Activated naive CD4-positive, alpha-beta T cell treated with anti-CD3 and anti-CD28 coated beads for 36 hours (primary cell): ENCODE results near the gene PCGF1. TPM values are rescaled to one million over a fixed set of nuclear protein-coding genes. Genes with fewer than 3 reads are reported as not detected.

ENCODE experiments used
- CTCF ChIA-PET: fragments of 350-600 bp; sonication (Branson Sonifier 250); formaldehyde crosslinking; loops from one replicate; lab custom pipeline; 2021; ENCODE audit warnings: antibody characterized with exemption; lab: Charles Lee
- DNase-seq: peaks from one replicate; pipeline ENCODE4 v3.0.0-alpha.2; 2020
- H3K27ac Mint-ChIP-seq: one replicate; pipeline ENCODE4 v1.8.0; 2021; ENCODE audit warnings: mild to moderate bottlenecking, mixed read lengths
- H3K27me3 Mint-ChIP-seq: one replicate; pipeline ENCODE4 v1.8.0; 2021; ENCODE audit warnings: low read depth, mixed read lengths
- H3K36me3 Mint-ChIP-seq: one replicate; pipeline ENCODE4 v1.8.0; 2021; ENCODE audit warnings: low read depth, mixed read lengths
- H3K4me1 Mint-ChIP-seq: one replicate; pipeline ENCODE4 v1.8.0; 2021; ENCODE audit warnings: low read depth, mixed read lengths
- H3K4me3 Mint-ChIP-seq: one replicate; pipeline ENCODE4 v1.8.0; 2021; ENCODE audit warnings: mild to moderate bottlenecking, moderate library complexity, mixed read lengths
- H3K9me3 Mint-ChIP-seq: one replicate; pipeline ENCODE4 v1.8.0; 2021; ENCODE audit warnings: mixed read lengths
- intact Hi-C: fragments of 100-400 bp; cut with micrococcal nuclease; formaldehyde crosslinking; loops from one replicate; pipeline ENCODE4 v1.15.1; 2023
- total RNA-seq, 2 experiments: library from RNA; stranded (reverse); gene quantifications; one replicate each; pipeline ENCODE4 v1.2.3, GENCODE V29; 2021

PCGF1 gene
- total RNA-seq, 2 experiments from 2014 or later = 21.1 to 24.4 TPM

DNA sequence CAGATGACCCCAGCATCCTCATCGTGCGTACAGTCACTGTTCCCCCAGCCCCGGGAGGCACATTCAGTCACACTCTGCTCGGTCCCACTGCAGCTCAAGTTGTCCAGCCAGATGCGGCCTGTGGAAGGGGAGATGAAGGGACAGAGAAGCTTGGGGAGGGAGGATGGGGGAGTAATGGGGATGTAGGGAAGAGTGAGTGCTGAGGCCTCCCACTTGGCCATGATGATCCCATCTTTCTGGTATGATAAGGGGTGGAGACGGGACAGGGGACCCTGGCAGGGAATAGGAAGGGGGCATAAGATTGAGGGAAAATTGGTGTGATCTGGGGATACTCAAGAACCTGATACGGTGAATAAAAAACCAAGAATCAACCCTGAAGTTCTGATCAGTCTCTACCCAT, 42.7 kb upstream of the PCGF1 start:
- Mint-ChIP-seq H3K27ac (no peak overlapping the region), H3K4me1 (peaks cover 7% of the 10 kb centered on the region), H3K36me3 (peaks cover 1% of the 10 kb centered on the region), H3K4me3 (peak overlapping the region; percentile 13), H3K27me3 (peaks cover 34% of the 10 kb centered on the region), H3K9me3 (no peaks in the 10 kb centered on the region)
- CTCF ChIA-PET = interaction anchor here (0.9 to 1.2 kb wide), 3 partner anchors 18 to 38 kb away, joined by 3 to 8 read pairs (median 3); no protein-coding TSS in a partner anchor
- no peak for DNase-seq
- intact Hi-C loops = no loop called here

- Mint-ChIP-seq H3K36me3 (peaks cover 1% of the 10 kb centered on the region), H3K27ac (no peak overlapping the region), H3K4me3 (peak overlapping the region; percentile 62), H3K9me3 (no peaks in the 10 kb centered on the region), H3K4me1 (peaks cover 7% of the 10 kb centered on the region), H3K27me3 (peaks cover 35% of the 10 kb centered on the region)
- DNase-seq = no peak
- intact Hi-C loops = no loop called here
- CTCF ChIA-PET = interaction anchor here (1.0 kb wide), 1 partner anchor 39 kb away, joined by 3 read pairs; no protein-coding TSS in a partner anchor
Measured at GRCh38 chr2:74548900-74549826, 41.7 kb upstream of the PCGF1 start.

GRCh38 chr2:74548285-74548899, 40.9 kb upstream of the PCGF1 start:
- no peaks in the 10 kb centered on the region for H3K9me3 Mint-ChIP-seq
- intact Hi-C loops = no loop called here

GRCh38 chr2:74546004-74546403, 38.5 kb upstream of the PCGF1 start:
- Mint-ChIP-seq H3K4me1 (peaks cover 3% of the 10 kb centered on the region), H3K36me3 (peaks cover 1% of the 10 kb centered on the region), H3K27ac (no peak overlapping the region), H3K27me3 (peaks cover 41% of the 10 kb centered on the region), H3K9me3 (no peaks in the 10 kb centered on the region), H3K4me3 (no peak overlapping the region)
- no peak for DNase-seq
- intact Hi-C loops = no loop called here
- CTCF ChIA-PET = interaction anchor here (0.8 to 2.7 kb wide), 3 partner anchors 13 to 41 kb away, joined by 3 to 8 read pairs (median 4); no protein-coding TSS in a partner anchor

More at GRCh38 chr2:74548285-74548899, 40.9 kb upstream of the PCGF1 start:
- Mint-ChIP-seq H3K27me3 (peaks cover 36% of the 10 kb centered on the region), H3K4me3 (peak overlapping the region; percentile 68), H3K27ac (no peak overlapping the region), H3K36me3 (peaks cover 1% of the 10 kb centered on the region), H3K4me1 (peaks cover 5% of the 10 kb centered on the region)
- CTCF ChIA-PET = interaction anchor here (1.0 kb wide), 1 partner anchor 40 kb away, joined by 3 read pairs; no protein-coding TSS in a partner anchor
- no peak for DNase-seq

GRCh38 chr2:74544634-74545033, 37.1 kb upstream of the PCGF1 start:
- peak; percentile 48 for DNase-seq
- Mint-ChIP-seq H3K9me3 (no peaks in the 10 kb centered on the region), H3K36me3 (no peaks in the 10 kb centered on the region), H3K4me3 (no peak overlapping the region), H3K4me1 (peaks cover 3% of the 10 kb centered on the region), H3K27ac (no peak overlapping the region), H3K27me3 (peaks cover 35% of the 10 kb centered on the region)
- intact Hi-C loops = loop anchor here (1.0 kb wide), 1 partner anchor 61 kb away; the partner anchor contains the start of gene TTC31
- CTCF ChIA-PET = interaction anchor here (0.6 to 2.7 kb wide), 7 partner anchors 12 to 76 kb away, joined by 3 to 22 read pairs (median 3); no protein-coding TSS in a partner anchor

DNA sequence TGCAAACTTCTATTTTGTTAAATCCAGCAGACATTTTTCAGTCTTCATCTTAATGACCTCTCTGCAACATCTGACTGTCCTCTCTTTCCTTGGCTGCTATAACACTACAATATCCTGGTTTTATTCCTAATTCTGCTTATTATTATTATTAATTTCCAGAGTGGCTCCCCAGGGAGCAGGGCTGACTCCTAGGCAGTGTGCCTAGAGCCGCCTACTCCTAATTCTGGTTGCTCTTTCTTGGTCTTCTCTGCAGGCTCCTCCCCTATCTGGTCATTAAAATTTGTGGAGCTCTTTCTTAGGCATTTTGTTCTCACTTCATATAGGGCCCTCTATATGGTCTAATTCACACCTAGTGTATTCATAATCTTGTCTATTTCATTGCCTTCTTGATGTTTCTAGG, 35.5 kb upstream of the PCGF1 start:
- CTCF ChIA-PET = interaction anchor here (0.7 to 2.6 kb wide), 4 partner anchors 9 to 151 kb away, joined by 3 to 22 read pairs (median 4); no protein-coding TSS in a partner anchor
- DNase-seq = no peak
- H3K27me3 Mint-ChIP-seq = peaks cover 37% of the 10 kb centered on the region
- intact Hi-C loops = no loop called here
- H3K9me3 Mint-ChIP-seq = no peaks in the 10 kb centered on the region
- no peak overlapping the region for H3K27ac Mint-ChIP-seq
- no peak overlapping the region for H3K4me3 Mint-ChIP-seq
- no peaks in the 10 kb centered on the region for H3K36me3 Mint-ChIP-seq
- no peaks in the 10 kb centered on the region for H3K4me1 Mint-ChIP-seq

GRCh38 chr2:74540291-74540690, 32.8 kb upstream of the PCGF1 start:
- no peaks in the 10 kb centered on the region for H3K4me1 Mint-ChIP-seq
- no peaks in the 10 kb centered on the region for H3K36me3 Mint-ChIP-seq
- DNase-seq = no peak
- H3K9me3 Mint-ChIP-seq = no peaks in the 10 kb centered on the region
- H3K27me3 Mint-ChIP-seq = peaks cover 27% of the 10 kb centered on the region
- no peak overlapping the region for H3K4me3 Mint-ChIP-seq
- CTCF ChIA-PET = interaction anchor here (1.8 to 2.6 kb wide), 2 partner anchors 46 to 57 kb away, joined by 4 to 10 read pairs; partner anchors contain the start of genes CCDC142 and TTC31
- intact Hi-C loops = no loop called here
- H3K27ac Mint-ChIP-seq = no peak overlapping the region

DNA sequence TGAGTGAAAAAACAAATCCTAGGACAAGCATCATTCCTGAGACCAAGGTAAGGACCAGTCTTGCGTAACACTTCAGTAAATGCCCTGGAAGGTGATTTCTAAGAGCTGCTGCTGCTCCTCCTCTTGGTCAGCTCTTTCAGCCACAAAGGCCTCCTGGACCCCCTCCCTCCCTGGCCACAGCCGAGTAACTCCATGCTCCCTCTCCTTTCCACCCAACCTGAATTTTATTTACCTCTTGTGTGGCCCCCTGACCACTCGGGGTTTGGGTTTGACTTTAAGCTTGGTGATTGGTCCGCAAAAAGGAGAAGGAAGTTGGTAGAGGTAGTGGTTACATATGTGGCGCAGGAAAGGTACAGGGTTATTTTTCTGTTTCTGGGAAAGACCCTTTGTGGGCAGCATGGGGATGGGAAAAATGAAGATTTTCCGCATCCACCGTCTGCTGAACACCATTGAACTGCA, 31.4 kb upstream of the PCGF1 start:
- no peaks in the 10 kb centered on the region for H3K4me1 Mint-ChIP-seq
- H3K27ac Mint-ChIP-seq = no peak overlapping the region
- H3K36me3 Mint-ChIP-seq = no peaks in the 10 kb centered on the region
- peaks cover 25% of the 10 kb centered on the region for H3K27me3 Mint-ChIP-seq
- CTCF ChIA-PET = interaction anchor here (1.0 to 2.6 kb wide), 4 partner anchors 10 to 56 kb away, joined by 3 to 10 read pairs (median 4); partner anchors contain the start of genes AUP1, CCDC142 and TTC31
- intact Hi-C loops = loop anchor here (10.0 kb wide), 1 partner anchor 714 kb away; the partner anchor contains the start of gene STAMBP
- H3K9me3 Mint-ChIP-seq = no peaks in the 10 kb centered on the region
- no peak overlapping the region for H3K4me3 Mint-ChIP-seq
- DNase-seq = no peak

DNA sequence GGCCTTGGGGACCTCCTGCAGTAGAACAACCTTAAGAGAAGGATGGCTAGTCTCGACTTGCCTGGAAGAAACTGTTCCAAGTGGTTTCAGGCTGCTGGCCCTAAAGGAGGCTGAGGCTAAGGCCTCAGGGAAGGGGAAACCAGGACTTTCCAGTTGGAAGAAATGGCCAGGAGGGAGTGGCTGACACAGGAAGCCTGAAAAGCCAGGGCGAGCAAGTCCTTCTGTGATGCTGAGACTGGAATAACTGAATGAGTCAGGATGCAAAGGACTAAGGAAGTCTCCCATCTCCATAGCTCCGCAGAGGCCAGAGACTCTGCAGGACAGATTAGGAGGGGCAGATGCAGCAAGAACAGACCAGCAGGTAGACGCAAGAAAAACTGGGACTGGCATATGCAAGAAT, 29.6 kb upstream of the PCGF1 start:
- intact Hi-C loops = loop anchor here (10.0 kb wide), 1 partner anchor 712 kb away; the partner anchor contains the start of gene STAMBP
- CTCF ChIA-PET = no interaction called here
- no peak overlapping the region for H3K4me3 Mint-ChIP-seq
- no peaks in the 10 kb centered on the region for H3K9me3 Mint-ChIP-seq
- no peak for DNase-seq
- H3K27me3 Mint-ChIP-seq = peaks cover 14% of the 10 kb centered on the region
- peaks cover 6% of the 10 kb centered on the region for H3K36me3 Mint-ChIP-seq
- no peak overlapping the region for H3K27ac Mint-ChIP-seq
- peaks cover under 1% of the 10 kb centered on the region for H3K4me1 Mint-ChIP-seq

DNA sequence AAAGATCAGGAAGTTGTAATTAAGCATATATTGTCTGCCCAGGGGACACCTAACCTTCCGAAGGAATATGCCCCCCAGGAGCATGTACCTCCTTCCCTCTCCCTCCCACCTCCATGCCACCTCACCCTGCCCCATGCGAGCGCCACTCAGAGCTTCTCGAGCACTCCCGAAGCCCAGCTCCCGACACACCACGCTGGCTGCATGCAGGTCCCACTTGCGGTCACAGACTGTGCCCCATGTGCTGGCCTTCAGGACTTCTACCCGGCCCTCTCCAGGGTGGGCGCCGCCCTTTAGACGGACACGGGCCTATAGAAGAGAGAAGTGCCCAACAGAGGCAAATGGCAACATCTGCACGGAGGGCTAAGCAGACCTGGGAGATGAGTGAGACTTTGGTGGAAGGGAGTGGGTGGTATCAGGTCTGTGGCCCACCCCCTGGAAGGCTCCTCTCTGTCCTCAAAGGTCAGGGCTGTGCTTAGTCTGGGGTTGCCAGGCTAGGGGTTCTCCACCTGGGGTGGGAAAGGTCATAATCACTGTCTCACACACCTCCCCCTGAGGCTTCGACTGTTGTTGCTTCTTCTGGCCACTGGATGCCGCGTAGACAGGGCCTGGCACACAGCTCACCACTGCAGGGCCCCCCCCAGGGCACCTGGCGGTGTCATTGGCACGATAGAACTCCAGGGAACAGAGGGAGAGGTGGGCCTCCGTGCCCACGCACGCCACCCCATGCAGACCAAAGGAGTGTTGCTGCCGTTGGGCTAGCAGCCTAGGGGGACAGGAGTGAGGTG, 28.9 kb upstream of the PCGF1 start:
- no peak for DNase-seq
- peaks cover 9% of the 10 kb centered on the region for H3K4me1 Mint-ChIP-seq
- no peaks in the 10 kb centered on the region for H3K9me3 Mint-ChIP-seq
- H3K27ac Mint-ChIP-seq = no peak overlapping the region
- intact Hi-C loops = loop anchor here (10.0 kb wide), 1 partner anchor 712 kb away; the partner anchor contains the start of gene STAMBP
- peaks cover 13% of the 10 kb centered on the region for H3K27me3 Mint-ChIP-seq
- no peak overlapping the region for H3K4me3 Mint-ChIP-seq
- CTCF ChIA-PET = no interaction called here
- peaks cover 9% of the 10 kb centered on the region for H3K36me3 Mint-ChIP-seq

- CTCF ChIA-PET = no interaction called here
- H3K9me3 Mint-ChIP-seq = no peaks in the 10 kb centered on the region
- peaks cover 13% of the 10 kb centered on the region for H3K36me3 Mint-ChIP-seq
- DNase-seq = no peak
- peaks cover 13% of the 10 kb centered on the region for H3K27me3 Mint-ChIP-seq
- H3K4me1 Mint-ChIP-seq = peaks cover 16% of the 10 kb centered on the region
- H3K27ac Mint-ChIP-seq = no peak overlapping the region
- no peak overlapping the region for H3K4me3 Mint-ChIP-seq
- intact Hi-C loops = loop anchor here (10.0 kb wide), 1 partner anchor 711 kb away; the partner anchor contains the start of gene STAMBP
Measured at GRCh38 chr2:74535440-74535965, 28.0 kb upstream of the PCGF1 start.
